DMS79 (cell line): Measurements from ENCODE around the gene KCNT1.

Experiments
- DNase-seq: peaks from one replicate; lab custom pipeline; 2025; lab: John Stamatoyannopoulos, UW

The KCNT1 gene

DNA sequence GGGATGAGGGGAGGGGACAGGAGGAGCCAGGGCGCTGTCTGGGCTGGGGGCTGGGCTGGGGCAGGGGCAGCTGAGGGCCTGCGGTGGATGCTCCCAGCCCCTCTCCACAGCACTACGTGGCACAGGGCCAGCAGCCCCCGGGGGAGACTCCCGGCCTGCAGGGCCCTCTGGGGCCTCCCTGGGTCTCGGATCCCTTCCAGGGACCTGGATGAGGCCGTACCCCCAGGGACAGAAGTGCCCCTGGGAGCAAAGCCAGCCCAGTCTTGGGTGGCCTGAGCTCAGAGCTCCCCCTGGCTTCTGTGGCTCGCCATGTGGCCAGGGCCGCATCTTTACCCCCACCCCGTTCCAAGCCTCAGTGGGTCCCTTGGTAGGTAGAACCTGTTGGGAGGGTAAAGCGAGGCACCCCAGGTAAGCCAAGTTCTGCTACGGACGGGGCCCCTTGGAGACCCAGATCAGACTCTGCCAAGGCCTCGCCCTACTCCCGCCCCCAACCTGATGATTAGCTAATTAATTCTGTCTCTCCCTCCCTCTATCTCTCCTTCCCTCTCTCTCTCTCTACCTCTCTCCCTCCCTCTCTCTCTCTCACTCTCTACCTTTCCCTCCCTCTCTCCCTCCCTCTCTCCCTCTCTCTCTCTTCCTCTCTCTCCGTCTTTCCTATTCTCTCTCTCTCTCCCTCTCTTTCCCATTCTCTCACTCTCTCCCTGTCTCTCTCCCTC, 24.3 kb downstream of the KCNT1 start:
- DNase-seq, result no peak

- no peak for DNase-seq
Observed at GRCh38 chr9:135727257-135727875, 25.4 kb downstream of the KCNT1 start.

DNA sequence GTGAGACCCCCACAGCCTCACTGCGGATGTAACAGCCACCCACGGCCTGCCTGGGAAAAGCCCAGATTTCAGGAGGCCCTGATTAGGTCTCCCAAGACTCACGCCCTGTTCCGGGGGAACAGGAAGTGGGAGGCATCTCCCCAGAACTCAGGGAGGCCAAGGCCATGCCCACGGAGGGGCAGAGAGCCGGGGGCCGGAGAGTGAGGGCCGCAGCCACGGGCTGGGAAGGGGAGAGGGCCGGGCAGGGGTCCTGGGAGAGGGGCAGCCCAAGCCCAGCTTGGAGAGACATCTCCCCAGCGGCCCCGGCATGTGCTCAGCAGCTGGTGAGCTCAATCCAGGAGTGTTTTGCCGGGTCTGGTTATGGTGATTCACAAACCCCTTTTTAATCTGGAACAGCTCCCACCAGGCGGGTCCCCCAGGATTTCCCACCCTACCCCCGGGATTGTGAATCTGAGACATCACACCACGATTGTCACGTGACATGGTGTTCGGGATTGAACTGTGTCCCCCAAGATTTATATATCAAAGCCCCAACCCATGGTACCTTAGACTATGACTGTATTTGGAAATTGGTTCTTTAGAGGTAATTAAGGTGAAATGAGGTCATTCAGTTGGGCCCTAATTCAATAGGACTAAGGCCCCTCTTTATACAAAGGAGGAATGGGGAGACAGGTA, 26.6 kb downstream of the KCNT1 start:
- DNase-seq, result no peak

- DNase-seq, result no peak
Observed at GRCh38 chr9:135729480-135729879, 27.5 kb downstream of the KCNT1 start.

GRCh38 chr9:135731454-135731853, 29.5 kb downstream of the KCNT1 start:
- no peak for DNase-seq

DNA sequence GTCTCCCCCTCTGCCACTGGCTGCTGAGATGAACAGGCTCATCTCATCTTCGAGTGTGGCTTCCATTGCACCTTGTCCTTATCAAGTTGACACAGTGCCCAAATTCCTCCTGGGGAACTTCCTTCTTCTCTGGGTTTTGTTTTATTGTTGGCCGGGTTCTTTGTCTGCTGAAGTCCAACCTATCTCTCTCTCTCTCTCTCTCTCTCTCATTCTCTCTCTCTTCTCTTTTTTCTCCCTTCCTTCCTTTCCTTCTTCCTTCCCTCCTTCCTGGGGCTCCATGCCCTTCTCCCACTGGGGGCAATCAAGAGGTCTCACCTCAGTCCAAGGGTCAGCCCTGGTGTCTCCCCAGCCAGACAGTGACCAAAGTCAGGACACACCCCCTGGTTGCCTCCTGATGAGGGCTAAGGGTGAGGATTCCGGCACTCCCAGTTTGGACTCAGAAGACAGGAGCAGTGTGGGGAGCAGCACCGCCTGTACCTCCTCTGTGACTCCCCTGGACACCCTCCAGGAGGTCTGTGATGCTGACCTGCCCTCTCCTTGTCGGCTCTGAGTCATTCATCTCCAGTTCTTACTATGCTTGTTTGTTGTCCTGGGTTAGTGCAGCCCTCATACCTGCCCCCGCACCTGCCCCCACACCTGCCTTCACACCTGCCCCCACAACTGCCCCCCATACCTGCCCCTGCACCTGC, 30.7 kb downstream of the KCNT1 start:
- DNase-seq, result no peak

DNA sequence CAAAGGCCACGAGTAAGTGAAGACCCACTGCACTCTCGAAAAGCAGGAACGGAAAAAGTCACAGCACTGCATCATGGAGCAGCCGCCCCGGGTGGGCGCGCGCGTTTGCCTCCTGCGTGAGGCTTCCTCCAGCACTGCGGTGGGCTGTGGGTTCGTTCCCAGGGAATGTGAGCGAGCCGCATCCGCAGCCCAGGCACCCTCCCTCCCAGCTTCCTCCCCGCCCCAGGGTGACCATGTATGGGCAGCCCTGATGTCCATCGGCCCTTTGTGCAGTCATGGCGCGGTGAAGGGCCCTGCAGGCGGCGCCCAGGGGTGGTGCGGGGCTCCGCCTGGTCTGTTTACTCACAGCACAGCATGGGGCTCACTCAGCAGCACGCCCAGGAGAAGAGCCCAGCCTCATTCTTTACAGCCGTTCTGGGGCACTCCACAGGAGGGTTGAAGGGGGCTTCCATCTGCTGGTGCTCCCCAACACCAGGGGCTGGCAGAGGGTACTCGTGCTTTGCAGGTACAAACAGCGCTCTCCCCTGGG, 32.7 kb downstream of the KCNT1 start:
- DNase-seq, result no peak

DNA sequence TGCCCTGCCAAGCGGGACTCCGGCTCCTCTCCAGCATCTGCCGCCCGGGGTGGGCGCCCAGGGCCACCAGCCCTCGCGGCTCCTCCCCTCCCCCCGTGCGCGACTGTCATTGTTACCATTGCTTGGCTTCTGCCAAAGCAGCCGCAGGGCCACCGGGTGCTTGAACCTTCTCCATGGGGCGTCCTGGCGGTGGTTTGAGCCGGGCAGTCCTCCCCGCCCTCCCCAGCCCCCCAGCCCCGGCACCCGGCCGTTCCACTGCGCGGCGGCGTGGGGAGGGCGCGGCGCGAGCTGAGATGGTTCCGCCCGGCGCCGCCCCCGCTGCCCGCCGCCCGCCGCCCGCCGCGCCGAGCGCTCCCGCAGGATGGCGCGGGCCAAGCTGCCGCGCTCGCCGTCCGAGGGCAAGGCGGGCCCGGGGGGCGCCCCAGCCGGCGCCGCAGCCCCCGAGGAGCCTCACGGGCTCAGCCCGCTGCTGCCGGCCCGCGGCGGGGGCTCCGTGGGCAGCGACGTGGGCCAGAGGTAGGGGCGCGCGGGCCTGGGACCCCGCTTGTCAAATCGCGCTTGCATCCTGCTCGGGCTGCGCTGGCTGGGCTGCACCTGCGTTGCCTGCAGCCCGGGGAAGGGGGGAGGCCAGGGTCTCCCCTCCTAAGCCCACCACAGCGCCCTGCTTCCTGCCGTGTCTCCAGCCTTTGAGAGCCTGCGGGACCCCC, 34.4 kb downstream of the KCNT1 start:
- DNase-seq, result no peak

- DNase-seq, result no peak
Observed at GRCh38 chr9:135736979-135737839, 35.2 kb downstream of the KCNT1 start.

GRCh38 chr9:135737840-135738521, 36.0 kb downstream of the KCNT1 start:
- no peak for DNase-seq

GRCh38 chr9:135739271-135740220, 37.6 kb downstream of the KCNT1 start:
- DNase-seq, result no peak

DNA sequence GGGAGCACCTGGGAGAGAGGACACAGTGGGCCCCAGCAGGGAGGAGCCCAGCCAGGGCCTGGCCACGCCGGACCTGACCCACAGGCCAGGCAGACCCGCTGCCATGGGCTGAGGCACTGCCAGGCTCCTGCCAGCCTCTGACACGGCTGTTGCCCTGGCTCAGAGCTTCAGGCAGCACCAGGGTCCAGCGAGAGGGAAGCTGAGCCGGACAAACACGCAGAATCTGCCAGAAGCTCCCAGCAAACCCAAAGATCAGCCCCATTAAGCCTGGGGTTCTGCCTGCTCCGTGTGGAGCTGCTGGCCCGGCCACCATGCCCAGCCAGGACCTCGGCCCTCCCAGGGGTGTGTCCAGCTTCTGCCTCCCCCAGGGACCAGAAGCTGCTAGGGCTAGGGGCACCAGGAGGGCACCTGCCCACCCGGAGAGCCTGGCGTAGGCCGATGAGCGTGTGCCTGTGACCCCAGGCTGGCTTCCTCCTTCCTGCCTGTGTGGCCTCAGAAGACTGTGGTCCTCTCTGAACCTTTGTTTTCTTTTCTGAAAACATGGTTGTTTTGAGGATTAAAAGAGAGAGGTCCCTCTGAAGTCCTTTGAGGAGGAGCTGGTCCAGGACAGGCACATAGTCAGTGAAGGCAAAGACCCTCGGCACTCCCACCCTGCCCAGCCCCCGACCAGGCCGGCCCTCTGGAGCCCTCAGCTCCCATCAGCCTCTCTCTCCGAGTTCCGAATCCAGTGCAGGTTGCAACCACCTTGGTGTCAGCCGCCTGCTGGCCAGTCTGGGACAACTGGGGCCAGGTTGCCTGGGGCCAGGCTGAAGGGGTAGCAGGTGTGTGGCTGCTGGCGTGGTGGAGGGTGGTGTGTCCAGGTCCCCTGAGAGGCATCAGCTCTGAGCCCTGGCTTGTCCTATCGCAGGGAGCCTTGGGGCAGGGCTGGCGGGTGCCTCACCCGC, 39.6 kb downstream of the KCNT1 start:
- no peak for DNase-seq

GRCh38 chr9:135743021-135743420, 41.0 kb downstream of the KCNT1 start:
- no peak for DNase-seq

GRCh38 chr9:135743546-135744332, 41.8 kb downstream of the KCNT1 start:
- DNase-seq, result no peak

DNA sequence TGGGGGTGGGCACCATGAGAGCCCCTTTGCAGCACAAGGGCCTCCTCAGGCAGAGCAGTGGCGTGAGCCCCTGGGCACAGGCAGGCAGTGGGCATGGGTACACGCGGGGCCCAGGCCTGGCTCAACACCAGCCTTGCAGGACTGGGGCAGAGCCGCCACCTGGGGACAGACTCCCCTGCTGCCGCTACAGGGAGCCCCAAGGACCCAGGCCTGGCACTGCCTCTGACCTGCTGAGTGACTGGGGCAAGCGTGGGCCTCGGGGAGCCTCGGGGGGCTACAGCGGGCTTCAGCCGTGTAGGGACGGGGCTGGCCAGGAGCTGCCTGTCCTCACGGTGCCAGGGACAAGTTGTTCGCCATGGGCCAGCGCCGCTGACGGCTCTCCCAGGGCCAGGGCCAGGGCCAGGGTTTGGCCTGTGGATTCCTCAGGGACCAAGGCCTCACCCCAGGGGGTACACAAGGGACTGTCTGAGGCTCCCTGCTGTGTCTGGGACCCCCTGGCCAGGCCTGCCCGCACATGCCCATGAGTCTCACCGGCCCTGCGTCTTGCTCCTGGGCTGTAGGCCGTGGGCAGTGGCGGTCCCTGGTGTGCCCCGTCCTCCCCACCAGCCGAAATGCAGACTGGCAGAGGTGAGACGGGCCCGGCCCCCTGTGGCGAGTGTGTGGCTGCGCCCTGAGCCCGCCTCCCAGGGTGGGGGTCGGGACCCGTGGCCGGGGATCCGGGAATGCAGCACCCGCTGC, 42.5 kb downstream of the KCNT1 start:
- no peak for DNase-seq

DNA sequence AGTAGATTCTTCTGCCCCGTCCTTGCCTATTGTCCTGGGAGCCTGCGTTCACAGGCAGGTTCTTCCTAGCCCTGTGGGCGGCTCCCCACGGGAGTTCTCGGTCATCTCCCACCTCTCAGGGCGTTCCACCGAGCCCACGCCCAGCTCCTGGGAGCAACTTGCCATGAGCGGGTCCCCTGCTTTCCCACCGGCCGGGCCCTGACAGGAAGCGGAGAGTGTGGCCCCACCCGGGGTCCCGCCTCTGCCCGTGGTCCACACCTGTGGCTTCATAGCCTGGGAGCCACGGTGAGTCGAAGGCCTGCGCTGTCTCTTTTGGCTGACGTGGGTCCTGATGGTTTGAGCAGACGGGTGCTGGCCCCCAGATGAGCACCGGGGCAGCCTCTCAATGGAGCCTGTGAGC, 43.2 kb downstream of the KCNT1 start:
- DNase-seq, result no peak
